Hepatic stellate cell (primary cell): ENCODE measurements around the gene IQCM.

Experiments
- DNase-seq: peaks from one replicate; pipeline ENCODE4 v3.0.0; 2011; ENCODE audit warnings: low spot score

The IQCM gene

DNA sequence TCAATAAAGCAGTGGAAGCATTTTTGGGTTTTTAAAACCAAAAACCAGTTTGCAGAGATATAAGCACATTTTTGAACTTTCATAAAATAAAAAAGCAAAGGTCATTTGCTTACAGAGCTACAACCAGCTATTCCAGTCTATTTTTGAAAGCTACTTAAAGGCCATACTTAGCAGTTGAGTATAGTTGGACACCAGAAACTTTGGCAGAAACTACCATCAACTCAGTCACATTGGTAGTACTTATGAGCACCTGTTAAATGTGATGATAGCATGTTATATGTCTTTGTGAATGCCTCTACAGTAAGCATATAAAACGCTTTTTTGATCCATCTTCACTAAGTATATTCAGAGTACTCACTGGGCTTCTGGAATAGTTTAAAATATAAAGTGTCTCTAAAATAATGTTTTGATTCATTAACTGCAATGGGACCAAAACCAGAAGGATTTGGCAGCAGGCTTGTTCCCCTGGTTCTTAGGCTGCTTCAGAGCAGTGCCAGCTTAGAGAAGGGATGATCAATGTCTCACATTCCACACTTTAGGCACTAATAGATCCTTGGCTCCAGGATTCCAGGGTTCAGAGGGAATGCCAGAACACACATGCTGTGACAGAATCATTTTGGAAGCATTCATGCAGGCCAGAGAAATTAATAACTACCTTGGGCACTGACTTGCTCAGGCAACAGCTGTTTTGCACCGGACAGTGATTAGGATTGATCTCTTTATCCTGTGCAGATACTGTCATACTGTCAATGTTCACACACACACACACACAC lies 103.9 kb downstream of the IQCM start:
- DNase-seq: no peak

DNA sequence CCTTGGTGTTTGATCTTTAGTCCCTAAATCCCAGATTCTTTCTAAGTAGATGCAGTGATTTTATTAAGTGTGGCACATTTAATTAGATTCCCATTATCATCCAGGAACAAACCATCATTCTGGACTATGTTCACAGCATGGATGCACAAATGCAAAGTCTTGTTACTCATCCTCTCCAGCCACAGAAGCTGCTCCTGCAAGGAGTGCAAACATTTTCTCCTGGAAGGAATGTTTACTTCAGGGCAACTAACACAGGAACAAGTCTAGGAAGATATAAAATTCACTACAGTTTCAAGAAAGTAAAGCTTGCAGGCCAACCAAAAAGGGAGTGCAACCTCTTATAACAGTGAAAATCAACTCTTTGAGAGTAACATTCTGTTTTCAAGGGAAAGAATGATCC lies 106.0 kb downstream of the IQCM start:
- no peak for DNase-seq

DNA sequence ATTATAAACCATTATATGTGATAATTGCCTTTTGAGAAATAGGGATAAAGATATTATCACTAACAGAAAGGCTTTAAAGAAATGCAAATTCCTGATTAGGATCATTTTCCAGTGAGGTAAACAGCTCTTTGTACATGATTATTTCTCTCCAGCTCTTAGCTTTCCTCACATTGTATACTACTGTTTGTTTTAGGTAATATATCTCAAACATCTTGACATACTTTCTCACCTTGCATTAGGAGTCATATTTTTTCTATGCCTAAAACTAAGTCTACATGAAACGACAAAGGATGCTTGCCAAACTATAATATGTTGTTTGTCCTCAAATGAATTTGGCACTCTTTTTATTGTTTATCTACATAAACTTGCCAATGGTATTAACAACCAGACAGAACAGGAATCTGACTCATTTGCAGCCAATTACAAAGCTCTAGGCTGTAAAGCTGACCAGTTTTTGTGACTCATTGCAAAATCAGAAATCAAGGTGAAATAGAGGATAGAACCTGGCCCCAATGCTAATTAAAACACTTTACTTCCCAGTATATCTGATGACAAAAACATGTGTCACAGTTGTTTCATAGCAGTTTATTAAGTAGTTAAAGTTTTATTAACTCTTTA lies 107.0 kb downstream of the IQCM start:
- DNase-seq: no peak

DNA sequence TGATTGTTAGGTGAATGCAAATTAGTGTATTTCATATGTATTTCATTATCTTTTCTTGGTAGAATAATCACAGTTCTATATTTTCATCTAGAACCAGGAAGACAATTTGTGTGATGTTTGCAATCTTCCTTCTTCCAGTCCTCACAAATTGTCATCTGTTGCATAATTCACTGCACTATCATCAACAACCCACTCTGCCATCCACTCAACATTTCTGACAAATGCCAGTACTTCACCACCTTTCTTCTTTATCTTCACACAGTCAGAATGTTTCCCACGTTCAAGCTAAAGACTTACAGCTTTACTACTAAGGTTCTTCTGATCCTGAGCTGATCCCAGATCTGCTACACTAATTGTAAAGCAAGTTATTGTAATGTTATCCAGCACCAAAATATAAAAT lies 107.8 kb downstream of the IQCM start:
- DNase-seq: no peak

DNA sequence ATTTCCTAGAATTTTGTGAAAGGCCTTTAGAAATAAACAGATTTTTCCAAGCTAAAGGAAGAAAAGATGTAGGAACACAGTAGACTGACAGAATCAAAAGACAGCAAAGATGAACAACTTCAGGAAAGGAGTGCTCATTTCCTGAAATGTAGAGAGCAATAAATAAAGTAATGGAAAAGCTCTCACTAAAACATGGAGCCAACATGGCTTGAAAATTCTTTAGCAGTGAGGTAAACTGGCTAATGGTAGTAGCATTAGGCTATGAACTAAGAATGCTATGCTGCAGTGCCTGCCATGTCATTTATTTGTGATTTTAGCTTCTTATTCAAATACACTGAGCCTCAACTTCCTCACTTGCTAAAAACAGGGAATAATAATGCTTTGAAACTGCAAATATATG lies 108.7 kb downstream of the IQCM start:
- DNase-seq: peak; percentile 3

DNA sequence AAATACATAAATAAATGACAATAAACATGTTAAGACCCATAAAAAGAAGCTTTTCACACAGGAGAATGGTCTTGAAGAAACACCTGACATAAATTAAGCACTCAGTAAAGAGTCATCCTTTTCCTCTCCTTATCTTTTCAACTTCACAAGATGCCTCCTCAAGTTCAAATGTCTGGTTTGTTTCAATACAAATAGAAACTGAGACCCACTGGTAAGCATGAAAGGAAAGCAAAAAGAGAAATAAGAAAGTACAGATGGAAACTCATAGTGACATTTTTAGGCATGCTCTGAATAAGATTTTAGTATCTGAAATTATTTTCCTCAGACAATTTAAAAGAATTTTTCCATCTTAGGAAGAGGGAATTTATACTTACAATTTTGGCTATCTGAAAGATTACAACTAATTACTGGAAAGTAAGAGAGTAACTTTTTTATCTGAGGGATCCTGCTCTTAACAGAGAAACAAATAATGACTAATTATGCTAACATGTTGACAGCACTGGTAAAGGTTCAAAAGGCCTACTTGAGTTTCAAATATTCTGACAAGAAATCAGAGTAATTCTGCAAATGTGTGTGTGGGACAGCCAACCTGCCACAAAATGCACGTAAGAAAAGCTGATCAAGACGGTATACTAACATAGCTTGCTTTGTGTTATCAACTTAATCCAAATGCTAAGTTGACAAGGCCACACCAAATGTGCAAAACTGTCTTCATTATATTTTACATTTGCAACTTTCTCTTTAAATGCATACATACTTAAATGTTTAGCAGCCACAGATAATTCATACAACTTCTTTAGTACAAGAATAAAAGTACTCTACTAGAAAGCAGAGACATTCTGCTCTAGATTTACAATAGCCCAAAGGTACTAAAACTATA lies 113.0 kb downstream of the IQCM start:
- no peak for DNase-seq

DNA sequence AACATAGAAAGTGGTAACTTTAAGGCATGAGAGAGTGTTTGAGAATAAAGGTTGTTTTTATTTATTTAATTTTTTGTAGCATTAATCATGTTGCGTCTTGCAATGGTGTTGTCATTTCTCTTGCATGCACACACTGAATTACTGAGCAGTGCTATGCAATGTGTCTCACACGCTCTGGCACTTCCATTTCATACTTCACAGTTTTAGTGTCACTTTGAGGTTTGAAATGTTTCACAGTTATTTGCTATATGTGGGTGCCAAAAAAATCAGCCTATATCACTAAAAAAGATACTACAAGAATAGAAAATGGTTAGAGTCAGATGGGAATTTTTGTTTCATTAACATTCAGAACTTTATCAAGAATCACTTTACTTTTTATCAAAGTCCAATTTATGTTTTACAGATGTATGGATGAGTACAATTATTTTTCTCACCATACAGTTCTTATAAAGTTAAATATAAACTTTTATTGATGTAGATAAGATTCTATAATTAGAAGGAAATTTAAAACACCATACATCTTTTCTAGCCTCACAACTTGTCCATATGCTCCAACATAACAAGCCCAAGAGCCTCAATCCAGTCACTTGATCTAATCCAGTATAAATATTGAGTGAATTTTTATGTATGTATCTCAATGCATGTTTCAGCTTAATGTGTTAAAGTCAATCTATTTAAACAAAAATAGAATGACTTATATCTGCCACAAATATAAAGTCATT lies 114.0 kb downstream of the IQCM start:
- no peak for DNase-seq

DNA sequence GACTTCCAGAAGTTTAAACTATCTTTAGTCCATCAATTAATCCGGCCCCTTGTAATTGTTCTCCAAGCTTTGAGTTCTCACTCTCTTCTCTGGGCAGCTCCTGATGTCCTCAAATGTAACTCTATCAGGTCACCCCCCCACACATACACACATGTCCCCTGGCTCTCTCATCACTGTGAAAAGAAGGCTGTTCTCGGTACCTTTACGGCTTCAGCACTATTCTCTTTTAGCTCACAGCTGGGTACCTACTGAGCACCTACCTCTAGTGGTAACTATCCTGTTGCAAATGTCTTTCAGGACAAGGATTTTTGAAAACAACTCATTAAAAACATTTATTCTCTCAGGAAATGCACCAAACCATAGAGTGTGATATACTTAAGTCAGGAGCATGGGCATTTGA lies 115.4 kb downstream of the IQCM start:
- DNase-seq: no peak

DNA sequence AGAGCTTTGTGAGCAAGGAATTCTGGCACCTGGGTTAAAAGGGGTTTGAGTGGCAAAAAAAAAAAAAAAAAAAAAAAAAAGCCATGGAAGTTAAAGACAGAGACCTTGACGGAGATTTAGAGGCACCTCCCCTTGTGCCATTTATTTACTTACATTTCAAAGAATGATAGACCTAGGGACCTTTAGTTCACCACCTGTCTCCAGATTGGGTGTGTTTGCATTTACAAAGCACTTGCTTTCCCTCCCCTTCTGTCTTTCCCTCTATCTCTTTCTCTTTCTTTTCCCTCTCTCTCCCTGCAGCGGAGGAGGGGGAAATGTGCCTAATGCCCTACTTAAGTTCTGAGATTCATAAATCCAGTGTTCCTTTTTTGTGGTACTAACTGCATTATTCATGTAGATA lies 116.0 kb downstream of the IQCM start:
- DNase-seq: no peak

DNA sequence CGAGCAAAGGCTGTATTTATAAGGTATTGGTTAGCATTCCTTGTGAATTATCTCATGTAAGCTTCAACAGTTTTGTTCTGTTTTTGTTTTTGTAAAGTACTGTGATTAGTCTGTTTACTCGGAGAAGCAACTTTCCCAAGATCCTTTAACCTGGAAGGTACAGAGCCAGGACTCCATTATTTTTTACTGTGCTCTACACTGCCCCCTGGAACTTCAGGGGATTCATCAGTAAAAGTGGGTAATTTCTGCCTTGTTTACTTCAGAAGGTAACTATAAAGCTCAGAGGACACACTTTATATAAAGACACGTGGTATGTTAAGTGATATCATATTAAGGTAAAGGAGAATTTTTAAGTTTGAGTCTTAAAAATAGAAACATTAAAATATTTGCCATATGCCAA lies 124.9 kb downstream of the IQCM start:
- no peak for DNase-seq

DNA sequence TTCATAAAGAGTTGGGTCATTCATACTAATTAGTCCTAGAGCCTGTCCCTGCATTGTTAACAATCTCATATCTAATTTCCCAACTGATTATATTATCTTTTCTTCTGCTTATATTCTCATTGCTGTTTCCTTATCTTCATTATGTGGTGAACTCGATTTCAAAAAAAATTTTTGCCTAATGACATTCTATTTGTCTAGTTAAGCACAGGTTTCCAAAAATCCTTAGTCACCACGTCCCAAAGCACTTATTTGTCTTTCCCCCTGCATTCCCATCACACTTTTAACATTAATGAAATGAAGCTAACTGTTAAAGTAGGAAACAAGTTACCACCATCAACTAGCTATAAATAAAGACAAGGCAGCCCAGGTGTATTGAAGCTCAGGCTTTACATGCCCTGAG lies 131.1 kb downstream of the IQCM start:
- no peak for DNase-seq

DNA sequence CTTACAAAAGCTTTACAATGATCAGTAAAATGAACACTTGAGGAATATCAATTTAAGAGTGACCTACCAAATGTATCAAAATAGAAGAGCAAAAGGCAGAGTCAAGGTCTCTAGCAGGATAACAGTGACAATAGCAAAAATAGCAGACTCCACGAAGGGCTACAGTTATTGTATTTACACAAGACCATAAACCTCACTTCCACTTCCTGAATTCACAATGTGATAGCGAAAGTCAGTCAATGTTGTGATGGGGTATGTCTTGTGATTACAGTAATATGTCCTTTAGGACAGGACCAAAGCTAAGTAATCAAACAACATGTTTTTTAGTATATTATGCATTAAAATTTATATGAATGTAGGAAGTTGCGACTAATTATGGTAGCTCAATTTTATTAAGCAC lies 139.6 kb downstream of the IQCM start:
- DNase-seq: no peak

DNA sequence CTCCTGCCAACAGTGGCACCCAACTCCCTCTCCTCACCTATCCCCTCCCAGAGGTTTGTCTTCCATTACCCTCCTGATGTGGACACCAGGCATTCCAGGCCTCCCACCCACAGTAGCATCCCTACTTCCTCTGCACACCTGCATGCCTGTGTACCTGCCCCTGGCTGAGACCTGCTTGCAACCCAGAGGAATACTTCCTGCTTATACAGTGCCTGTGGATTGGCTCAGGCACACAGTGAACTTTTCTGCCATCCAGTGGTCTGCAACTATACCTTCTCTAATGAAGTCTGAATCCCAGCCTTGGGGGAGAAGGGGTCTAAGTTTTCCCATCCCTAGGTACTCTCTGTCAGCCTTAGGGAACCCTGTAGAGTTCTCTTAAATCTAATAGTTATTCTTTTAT lies 169.9 kb downstream of the IQCM start:
- no peak for DNase-seq

DNA sequence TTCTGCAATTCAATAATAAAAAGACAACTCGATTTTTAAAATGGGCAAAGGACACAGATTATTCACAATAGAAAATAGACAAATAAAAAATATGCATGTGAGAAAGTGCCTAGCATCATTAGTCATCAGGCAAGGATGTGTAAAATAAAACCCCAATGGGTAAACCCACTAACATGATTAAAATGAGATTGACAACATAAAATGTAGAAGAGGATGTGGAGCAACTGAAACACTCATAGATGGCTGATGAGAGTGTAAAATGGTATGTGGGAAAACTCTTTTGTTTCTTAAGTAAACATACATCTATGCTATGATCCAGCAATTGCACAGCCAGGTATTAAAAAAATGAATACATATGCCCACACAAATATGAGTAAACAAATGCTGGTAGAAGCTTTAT lies 177.6 kb downstream of the IQCM start:
- no peak for DNase-seq

DNA sequence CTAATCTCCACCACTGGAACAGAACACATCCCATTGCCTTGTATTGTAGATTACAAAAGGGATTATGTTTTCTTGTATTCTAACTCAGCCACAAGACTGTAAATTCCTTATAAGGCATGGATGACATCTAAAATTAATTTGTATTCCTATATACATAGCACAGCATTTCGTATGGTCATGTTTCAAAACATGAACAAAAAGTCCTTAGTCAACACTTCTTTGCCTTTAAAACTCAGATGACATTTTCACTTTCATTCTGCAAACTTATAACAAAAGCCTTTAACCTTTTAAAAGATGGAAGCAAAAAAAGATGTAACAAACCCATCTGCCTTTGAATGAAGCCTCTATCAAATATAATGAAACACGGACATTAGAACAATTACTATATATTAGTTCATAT lies 181.3 kb downstream of the IQCM start:
- DNase-seq: no peak

DNA sequence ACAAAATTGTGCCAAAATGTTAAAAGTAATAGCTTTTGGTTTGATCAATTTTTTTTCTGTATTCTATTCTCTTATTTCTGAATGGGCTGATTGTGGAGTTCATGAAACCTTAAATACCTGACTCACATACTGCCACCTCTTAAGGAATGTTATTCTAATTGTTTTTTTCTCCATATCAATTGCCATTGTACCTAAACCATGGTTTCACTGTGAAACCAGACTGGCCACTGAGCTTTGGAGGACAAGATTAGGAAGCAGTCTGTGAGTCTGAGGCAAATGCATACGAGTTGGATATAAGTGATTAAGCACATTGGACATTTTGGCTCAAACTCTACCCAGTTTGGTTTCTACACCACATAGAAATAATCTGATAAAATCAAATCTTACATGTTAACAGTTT lies 184.0 kb downstream of the IQCM start:
- DNase-seq: no peak

DNA sequence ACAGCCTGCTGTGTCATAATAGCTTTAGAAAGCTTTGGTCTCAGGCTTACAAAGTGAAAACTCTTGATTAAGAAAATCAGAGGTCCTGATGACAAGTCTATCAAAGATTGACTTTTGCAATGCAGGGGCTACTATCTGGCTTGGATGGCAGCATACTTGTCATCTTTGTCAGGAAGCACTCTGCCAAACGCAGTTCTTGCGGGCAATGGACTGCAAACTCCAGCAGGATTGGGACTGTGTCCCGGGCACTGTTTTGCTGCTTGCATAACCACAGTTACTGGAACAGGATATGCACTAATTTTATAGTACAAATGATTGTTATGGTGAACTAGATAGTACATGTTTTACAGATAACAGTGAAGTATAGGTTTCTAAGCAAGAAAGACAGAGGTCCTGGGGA lies 185.6 kb downstream of the IQCM start:
- no peak for DNase-seq

DNA sequence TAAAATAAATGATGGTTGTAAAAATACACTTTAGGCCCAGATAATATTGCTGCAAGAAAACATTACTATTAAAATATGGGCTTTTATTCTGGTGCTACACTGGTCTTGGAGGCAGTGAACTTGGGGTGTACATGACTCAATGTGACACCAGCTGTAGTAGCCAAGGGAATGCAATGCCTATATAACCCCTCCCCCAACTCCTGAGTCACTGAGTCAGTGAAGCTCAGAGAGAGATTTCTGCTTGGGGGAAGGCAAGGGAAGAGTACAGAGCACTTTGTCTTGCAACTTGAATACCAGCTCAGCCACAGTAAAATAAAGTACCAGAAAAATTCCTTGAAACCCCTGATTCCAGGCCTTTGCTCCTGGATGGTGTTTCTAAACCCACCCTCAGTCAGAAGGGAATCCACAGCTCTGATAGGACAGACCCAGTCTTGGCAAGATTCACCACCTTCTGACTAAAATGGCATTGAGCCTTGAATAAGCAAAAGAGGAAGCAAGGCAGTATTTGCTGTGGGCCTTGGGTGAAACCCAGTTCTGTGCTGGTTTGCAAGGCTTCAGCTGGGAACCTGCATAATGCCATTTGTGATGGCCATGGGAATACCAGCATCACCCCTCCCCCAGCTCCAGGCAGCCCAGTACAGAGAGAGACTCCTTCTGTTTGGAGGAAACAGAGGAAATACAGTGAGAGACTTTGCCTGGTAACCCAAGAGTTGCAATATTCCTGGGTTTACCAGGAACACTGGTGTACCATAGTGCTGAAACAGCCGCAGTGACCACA lies 209.9 kb downstream of the IQCM start:
- no peak for DNase-seq

DNA sequence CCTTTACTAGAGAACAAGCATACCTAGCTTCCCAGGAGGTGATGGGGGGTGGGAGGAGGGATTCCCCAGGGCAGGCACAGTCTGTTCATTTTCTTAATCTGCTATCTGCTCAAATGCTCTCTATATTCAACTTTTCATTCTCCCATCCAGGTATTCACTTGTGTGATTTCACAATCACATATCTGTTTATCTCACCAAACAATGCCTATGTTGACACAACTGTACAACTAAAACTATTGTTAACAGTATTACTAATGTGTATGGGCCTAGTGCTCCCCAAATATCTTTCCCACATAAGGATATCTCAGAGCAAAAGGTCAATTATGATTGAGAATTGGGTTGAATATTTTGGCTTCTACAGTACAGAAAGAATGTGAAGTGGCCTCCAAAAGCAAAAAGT lies 210.8 kb downstream of the IQCM start:
- DNase-seq: no peak

DNA sequence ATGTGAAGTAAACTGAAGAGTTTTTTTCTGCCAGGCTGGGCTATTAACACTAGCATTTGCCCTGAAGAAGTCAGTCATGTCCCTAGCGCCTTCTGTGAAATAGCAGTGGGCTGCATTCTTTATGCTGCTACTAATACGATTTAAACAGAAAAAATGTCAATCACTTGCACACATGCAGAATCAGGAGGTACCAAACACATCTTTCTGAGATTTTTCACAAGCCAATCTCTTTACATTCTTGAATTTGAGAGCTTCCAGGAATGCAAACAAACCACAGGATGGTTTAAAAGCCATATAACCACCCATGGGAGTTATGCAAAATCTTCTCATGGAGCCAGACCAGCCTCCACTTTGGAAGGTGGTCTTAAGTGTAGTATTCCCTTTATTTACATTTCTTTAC lies 220.1 kb downstream of the IQCM start:
- no peak for DNase-seq

DNA sequence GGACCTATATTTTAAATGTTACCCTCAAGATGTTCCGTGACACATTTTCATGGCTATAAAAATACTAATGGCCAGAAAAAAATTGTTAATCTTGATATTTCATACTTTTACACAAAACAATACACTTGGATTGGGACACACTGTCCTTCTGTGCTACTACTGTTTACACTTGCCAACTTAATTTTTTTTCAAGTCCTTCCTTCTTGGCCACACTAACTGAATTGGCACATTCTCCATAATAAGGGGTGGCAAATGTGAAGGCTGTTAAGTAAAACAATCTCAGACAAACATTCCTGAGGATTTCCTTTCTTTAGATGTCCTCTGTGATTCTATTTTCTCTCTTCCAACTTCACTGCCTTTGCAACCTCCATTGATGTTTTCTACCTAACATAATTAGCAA lies 225.8 kb downstream of the IQCM start:
- DNase-seq: no peak

DNA sequence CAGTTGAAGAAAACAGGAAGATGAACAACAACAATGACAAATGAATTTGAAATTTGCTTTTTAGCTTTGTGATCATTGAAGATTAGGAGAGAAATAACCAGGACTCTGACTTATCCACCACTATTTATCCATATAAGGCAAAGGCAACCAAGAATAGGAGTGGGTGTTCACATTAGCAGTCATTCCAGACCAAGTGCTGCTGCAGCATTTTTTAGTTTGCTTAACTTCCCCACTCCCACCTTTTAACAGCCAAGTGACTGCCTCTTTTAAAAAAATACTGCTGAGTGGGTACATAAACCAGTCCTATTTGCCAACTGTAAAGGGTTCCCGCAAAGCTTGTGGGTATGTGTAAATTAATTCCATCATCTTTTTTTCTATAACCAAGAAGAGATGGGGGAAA lies 230.9 kb downstream of the IQCM start:
- DNase-seq: no peak
